RWPE2 (cell line): ENCODE data around the gene PAXX.

Source experiments
- ATAC-seq: fragments of 200-7000 bp; cut with Tn5 transposase; 3 replicates; pipeline ENCODE4 v1.9.1; 2021; ENCODE audit warnings: low read depth
- DNase-seq: peaks from one replicate; pipeline ENCODE4 v3.0.0-alpha.2; 2020; ENCODE audit warnings: low spot score
- H3K27ac ChIP-seq: fragments of 450-650 bp; 2 replicates; pipeline ENCODE4 v1.5.1; 2017; ENCODE audit warnings: mild to moderate bottlenecking; ENCODE audit not compliant: poor library complexity, severe bottlenecking
- H3K27me3 ChIP-seq: fragments of 250-450 bp; sonication (Bioruptor Pico); 2 replicates; pipeline ENCODE4 v1.5.1; 2021; ENCODE audit warnings: mild to moderate bottlenecking, moderate library complexity; ENCODE audit not compliant: insufficient read depth, poor library complexity, severe bottlenecking
- H3K36me3 ChIP-seq: fragments of 250-450 bp; sonication (Bioruptor Pico); 2 replicates; pipeline ENCODE4 v1.5.1; 2020; ENCODE audit warnings: low read depth, mild to moderate bottlenecking, moderate library complexity
- H3K4me1 ChIP-seq: fragments of 250-450 bp; sonication (Bioruptor Pico); 2 replicates; pipeline ENCODE4 v1.5.1; 2021; ENCODE audit warnings: mild to moderate bottlenecking, moderate library complexity; ENCODE audit not compliant: insufficient read depth, poor library complexity, severe bottlenecking
- H3K4me3 ChIP-seq: fragments of 250-450 bp; sonication (Bioruptor Pico); 2 replicates; pipeline ENCODE4 v1.5.1; 2021; ENCODE audit warnings: mild to moderate bottlenecking, moderate library complexity; ENCODE audit not compliant: severe bottlenecking
- H3K9me3 ChIP-seq: fragments of 250-450 bp; sonication (Bioruptor Pico); 2 replicates; pipeline ENCODE4 v1.5.1; 2021; ENCODE audit warnings: mild to moderate bottlenecking, moderate library complexity; ENCODE audit not compliant: severe bottlenecking
- CTCF ChIP-seq: fragments of 450-650 bp; IDR thresholded peaks from one replicate; pipeline ENCODE4 v1.5.1; 2017; ENCODE audit warnings: mild to moderate bottlenecking, moderate library complexity; ENCODE audit not compliant: poor library complexity, severe bottlenecking

Gene PAXX

GRCh38 chr9:136962701-136963248, 29.4 kb upstream of the PAXX start:
- H3K9me3 ChIP-seq: no peaks in the 10 kb centered on the region
- H3K36me3 ChIP-seq: no peaks in the 10 kb centered on the region
- H3K4me3 ChIP-seq: no peak overlapping the region
- no peak overlapping the region for H3K27ac ChIP-seq
- TF ChIP-seq CTCF: no peak
- no peaks in the 10 kb centered on the region for H3K27me3 ChIP-seq
- DNase-seq (no peak), ATAC-seq (no peak)
- H3K4me1 ChIP-seq: no peaks in the 10 kb centered on the region

- Histone ChIP-seq H3K4me1 (no peaks in the 10 kb centered on the region), H3K27me3 (no peaks in the 10 kb centered on the region), H3K27ac (no peak overlapping the region), H3K36me3 (no peaks in the 10 kb centered on the region), H3K9me3 (no peaks in the 10 kb centered on the region), H3K4me3 (no peak overlapping the region)
- TF ChIP-seq CTCF: no peak
- no peak for DNase-seq
- ATAC-seq: no peak
Observed at GRCh38 chr9:136963341-136963740, 28.9 kb upstream of the PAXX start.

- ATAC-seq (no peak), DNase-seq (no peak)
- Histone ChIP-seq H3K36me3 (no peaks in the 10 kb centered on the region), H3K4me1 (no peaks in the 10 kb centered on the region), H3K27me3 (no peaks in the 10 kb centered on the region), H3K9me3 (no peaks in the 10 kb centered on the region), H3K4me3 (no peak overlapping the region), H3K27ac (no peak overlapping the region)
- no peak for TF ChIP-seq CTCF
Observed at GRCh38 chr9:136963751-136964150, 28.5 kb upstream of the PAXX start.

GRCh38 chr9:136964171-136964689, 28.0 kb upstream of the PAXX start:
- no peak for DNase-seq
- TF ChIP-seq CTCF: no peak
- no peaks in the 10 kb centered on the region for H3K4me1 ChIP-seq
- no peaks in the 10 kb centered on the region for H3K36me3 ChIP-seq
- H3K9me3 ChIP-seq: no peaks in the 10 kb centered on the region
- peak; percentile 57 for ATAC-seq
- H3K4me3 ChIP-seq: no peak overlapping the region
- H3K27ac ChIP-seq: no peak overlapping the region
- no peaks in the 10 kb centered on the region for H3K27me3 ChIP-seq

GRCh38 chr9:136964833-136965422, 27.3 kb upstream of the PAXX start:
- DNase-seq: no peak
- H3K36me3 ChIP-seq: no peaks in the 10 kb centered on the region
- H3K4me3 ChIP-seq: no peak overlapping the region
- no peaks in the 10 kb centered on the region for H3K4me1 ChIP-seq
- no peak overlapping the region for H3K27ac ChIP-seq
- H3K27me3 ChIP-seq: no peaks in the 10 kb centered on the region
- no peak for ATAC-seq
- TF ChIP-seq CTCF: no peak
- H3K9me3 ChIP-seq: no peaks in the 10 kb centered on the region
